ENCODE measurements around the gene CPEB4.

GRCh38 chr5:173950829-173951228 is 62.7 kb downstream of the CPEB4 start:
- no peak for TF ChIP-seq POLR2A (IDR thresholded peaks at IDR 0.05)
- no peak for TF ChIP-seq POLR2AphosphoS5 (IDR thresholded peaks at IDR 0.05)
- TF ChIP-seq, protein P1, sequence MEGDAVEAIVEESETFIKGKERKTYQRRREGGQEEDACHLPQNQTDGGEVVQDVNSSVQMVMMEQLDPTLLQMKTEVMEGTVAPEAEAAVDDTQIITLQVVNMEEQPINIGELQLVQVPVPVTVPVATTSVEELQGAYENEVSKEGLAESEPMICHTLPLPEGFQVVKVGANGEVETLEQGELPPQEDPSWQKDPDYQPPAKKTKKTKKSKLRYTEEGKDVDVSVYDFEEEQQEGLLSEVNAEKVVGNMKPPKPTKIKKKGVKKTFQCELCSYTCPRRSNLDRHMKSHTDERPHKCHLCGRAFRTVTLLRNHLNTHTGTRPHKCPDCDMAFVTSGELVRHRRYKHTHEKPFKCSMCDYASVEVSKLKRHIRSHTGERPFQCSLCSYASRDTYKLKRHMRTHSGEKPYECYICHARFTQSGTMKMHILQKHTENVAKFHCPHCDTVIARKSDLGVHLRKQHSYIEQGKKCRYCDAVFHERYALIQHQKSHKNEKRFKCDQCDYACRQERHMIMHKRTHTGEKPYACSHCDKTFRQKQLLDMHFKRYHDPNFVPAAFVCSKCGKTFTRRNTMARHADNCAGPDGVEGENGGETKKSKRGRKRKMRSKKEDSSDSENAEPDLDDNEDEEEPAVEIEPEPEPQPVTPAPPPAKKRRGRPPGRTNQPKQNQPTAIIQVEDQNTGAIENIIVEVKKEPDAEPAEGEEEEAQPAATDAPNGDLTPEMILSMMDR (IDR thresholded peaks at IDR 0.05), result no peak

Measured in gastroesophageal sphincter (tissue), 3 donors.